Esophagus squamous epithelium (tissue), 5 donors: ENCODE measurements around the gene ATP5IF1. TPM values are rescaled to one million over a fixed set of nuclear protein-coding genes. Genes with fewer than 3 reads are reported as not detected.

Experiments
- DNase-seq: peaks from one replicate; lab custom pipeline; 2025; lab: John Stamatoyannopoulos, UW
- H3K27ac ChIP-seq, 4 donors: fragments of 200-600 bp; sonication (generic); one replicate each; pipeline ENCODE4 v1.5.1; 2016 to 2019; ENCODE audit warnings: mild to moderate bottlenecking in 1 of 4
- H3K27me3 ChIP-seq, 4 donors: fragments of 200-600 bp; sonication (generic); 1 replicate in 3 of 4; 2 replicates in 1 of 4; pipeline versions ENCODE4 v1.5.1 to v1.6.0; 2017 to 2021; ENCODE audit warnings: antibody characterized with exemption in 1 of 4
- H3K36me3 ChIP-seq, 3 donors: fragments of 200-600 bp; sonication (generic); one replicate each; pipeline ENCODE4 v1.5.1; 2016 to 2019
- H3K4me1 ChIP-seq, 3 donors: fragments of 200-600 bp; sonication (generic); one replicate each; pipeline ENCODE4 v1.5.1; 2017 to 2019
- H3K4me3 ChIP-seq, 4 donors: fragments of 200-600 bp; sonication (generic); 1 replicate in 3 of 4; 2 replicates in 1 of 4; pipeline ENCODE4 v1.5.1; 2016 to 2019; ENCODE audit warnings: mild to moderate bottlenecking in 2 of 4, moderate library complexity in 1 of 4
- H3K9me3 ChIP-seq, 3 donors: fragments of 200-600 bp; sonication (generic); one replicate each; pipeline ENCODE4 v1.5.1; 2016 to 2019
- CTCF ChIP-seq, 6 experiments: fragments of 450-650 bp in 4 of 6; fragments of 200-600 bp in 2 of 6; sonication (generic) in 2 of 6; IDR thresholded peaks; one replicate each; pipeline ENCODE4 v1.5.1; 2016 to 2019; ENCODE audit warnings: antibody characterized with exemption in 6 of 6, mild to moderate bottlenecking in 4 of 6, moderate library complexity in 4 of 6
- POLR2A ChIP-seq, 4 donors: fragments of 450-650 bp; IDR thresholded peaks; one replicate each; pipeline ENCODE4 v1.6.1; 2017; ENCODE audit warnings: antibody characterized with exemption in 4 of 4, mild to moderate bottlenecking in 4 of 4, moderate library complexity in 3 of 4
- WGBS, 2 donors: methylation state at CpG; one replicate each; pipeline ENCODE4 v1.1.5; 2018; 5-methylcytosine and 5-hydroxymethylcytosine counted together
- intact Hi-C: fragments of 100-400 bp; cut with DNase I; formaldehyde crosslinking; loops from one replicate; pipeline ENCODE4 v1.15.0; 2022
- total RNA-seq, 4 donors: library from RNA; depleted of rRNA; stranded (reverse); fragments of >200 nt; gene quantifications; one replicate each; pipeline ENCODE4 v1.1.0, GENCODE V29; 2016
- donor health status: DM: yes; HTN: yes; CAD: no.

ATP5IF1 gene
- total RNA-seq, 4 donors from 2014 or later = 142 to 284 (median 180) TPM

- H3K4me3 ChIP-seq = peak overlapping the region; percentile 83 to 98 (median 92)
Measured at GRCh38 chr1:28260803-28261174, 24.9 kb downstream of the ATP5IF1 start.

DNA sequence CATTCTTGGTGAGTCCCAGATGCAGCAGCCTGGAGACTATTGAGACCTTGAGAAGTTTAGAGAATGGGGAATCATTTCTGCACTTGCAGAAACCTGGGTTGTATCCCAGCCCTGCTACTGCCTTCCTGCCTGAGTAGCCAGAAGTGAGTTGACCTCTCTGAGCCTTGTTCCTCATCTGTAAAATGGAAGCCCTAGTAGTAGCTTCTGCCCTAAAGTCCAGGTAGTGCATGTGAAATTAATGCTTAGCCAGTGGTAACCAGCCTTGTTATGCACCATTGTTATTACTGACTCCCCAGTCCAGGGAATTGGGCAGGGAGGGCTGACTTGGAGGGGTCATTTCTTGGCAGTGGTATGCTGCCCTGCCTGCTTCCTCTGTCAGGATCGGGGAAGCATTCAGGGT lies 29.0 kb downstream of the ATP5IF1 start:
- H3K9me3 ChIP-seq = no peaks in the 10 kb centered on the region
- H3K27me3 ChIP-seq = no peaks in the 10 kb centered on the region
- intact Hi-C loops = no loop called here
- peaks cover 6 to 38% (median 9%) of the 10 kb centered on the region in 3 donors for H3K4me1 ChIP-seq
- WGBS, 2 donors = 80% methylated on average over 1 of the region's 1 CpG; no CpG with 5 or more reads in 1 of the 2 donors
- no peak overlapping the region for H3K27ac ChIP-seq
- peaks cover 0 to 14% (median 0%) of the 10 kb centered on the region in 3 donors for H3K36me3 ChIP-seq
- H3K4me3 ChIP-seq = no peak overlapping the region
- no peak for DNase-seq
- TF ChIP-seq POLR2A (IDR thresholded peaks at IDR 0.05) (no peak), CTCF (IDR thresholded peaks at IDR 0.05) (no peak)

More at GRCh38 chr1:28260803-28261174, 24.9 kb downstream of the ATP5IF1 start:
- no peak for DNase-seq
- 45 to 47% methylated on average over 7 of the region's 7 CpGs for WGBS, 2 donors
- H3K27me3 ChIP-seq = no peaks in the 10 kb centered on the region
- no peaks in the 10 kb centered on the region for H3K9me3 ChIP-seq
- H3K4me1 ChIP-seq = peaks cover 12 to 48% (median 17%) of the 10 kb centered on the region in 3 donors
- TF ChIP-seq POLR2A (IDR thresholded peaks at IDR 0.05) (no peak), CTCF (IDR thresholded peaks at IDR 0.05) (no peak)
- peak overlapping the region in 3 of 4 donors; percentile 92 to 95 (median 93) for H3K27ac ChIP-seq
- H3K36me3 ChIP-seq = no peaks in the 10 kb centered on the region
- intact Hi-C loops = no loop called here

DNA sequence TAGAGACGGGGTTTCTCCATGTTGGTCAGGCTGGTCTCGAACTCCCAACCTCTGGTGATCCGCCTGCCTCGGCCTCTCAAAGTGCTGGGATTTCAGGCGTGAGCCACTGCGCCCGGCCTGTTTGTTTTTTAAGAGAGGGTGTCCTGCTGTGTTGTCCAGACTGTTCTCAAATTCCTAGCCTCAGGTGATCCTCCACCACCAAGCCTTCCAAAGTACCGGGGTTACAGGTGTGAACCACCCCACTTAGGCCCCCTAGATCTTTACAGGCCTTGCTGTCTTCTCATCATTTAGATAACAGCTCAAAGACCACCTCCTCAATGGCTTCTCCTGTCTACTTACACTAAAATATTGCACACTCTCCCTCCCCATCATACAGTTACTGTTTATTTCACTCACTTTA lies 29.7 kb downstream of the ATP5IF1 start:
- no peaks in the 10 kb centered on the region for H3K27me3 ChIP-seq
- WGBS, 2 donors = 85 to 87% methylated on average over 8 of the region's 8 CpGs
- H3K27ac ChIP-seq = no peak overlapping the region
- H3K4me3 ChIP-seq = no peak overlapping the region
- no peak for DNase-seq
- intact Hi-C loops = no loop called here
- peaks cover 0 to 21% (median 0%) of the 10 kb centered on the region in 3 donors for H3K36me3 ChIP-seq
- no peaks in the 10 kb centered on the region for H3K9me3 ChIP-seq
- TF ChIP-seq POLR2A (IDR thresholded peaks at IDR 0.05) = no peak
- TF ChIP-seq CTCF (IDR thresholded peaks at IDR 0.05) = no peak
- peaks cover 5 to 34% (median 9%) of the 10 kb centered on the region in 3 donors for H3K4me1 ChIP-seq

- Histone ChIP-seq H3K27me3 (no peaks in the 10 kb centered on the region), H3K4me3 (no peak overlapping the region), H3K36me3 (peaks cover 0 to 34% (median under 1%) of the 10 kb centered on the region in 3 donors), H3K9me3 (no peaks in the 10 kb centered on the region), H3K27ac (no peak overlapping the region), H3K4me1 (peaks cover 0 to 20% (median 0%) of the 10 kb centered on the region in 3 donors)
- TF ChIP-seq POLR2A (IDR thresholded peaks at IDR 0.05) (no peak), CTCF (IDR thresholded peaks at IDR 0.05) (no peak)
- intact Hi-C loops = no loop called here
- no peak for DNase-seq
- 76 to 94% methylated on average over 2 to 4 of the region's 5 CpGs for WGBS, 2 donors
Measured at GRCh38 chr1:28266920-28267322, 31.0 kb downstream of the ATP5IF1 start.

DNA sequence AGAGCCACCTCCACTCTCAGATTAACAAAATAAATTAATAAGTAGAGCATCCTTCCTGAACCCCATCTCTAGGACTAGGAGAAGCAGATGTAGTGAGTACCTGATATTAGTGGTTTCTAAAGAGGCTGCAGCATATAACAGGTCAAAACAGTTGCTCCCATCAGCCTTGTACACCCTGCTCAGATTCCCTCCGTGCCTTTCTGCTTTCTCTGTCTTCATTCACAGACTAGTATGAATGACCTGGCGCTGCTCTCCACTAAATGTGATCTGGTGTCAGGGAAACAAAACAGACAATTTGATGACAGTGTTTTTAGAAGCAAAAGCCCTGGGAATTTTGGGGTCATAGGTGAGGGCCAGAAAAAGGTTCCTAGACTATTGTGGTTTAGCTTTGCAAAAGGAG lies 31.7 kb downstream of the ATP5IF1 start:
- Histone ChIP-seq H3K36me3 (peaks cover 5 to 41% (median 7%) of the 10 kb centered on the region in 3 donors), H3K27me3 (no peaks in the 10 kb centered on the region), H3K27ac (no peak overlapping the region), H3K4me3 (no peak overlapping the region), H3K4me1 (peaks cover 0 to 15% (median 0%) of the 10 kb centered on the region in 3 donors), H3K9me3 (no peaks in the 10 kb centered on the region)
- intact Hi-C loops = no loop called here
- TF ChIP-seq POLR2A (IDR thresholded peaks at IDR 0.05) (no peak), CTCF (IDR thresholded peaks at IDR 0.05) (no peak)
- 73 to 75% methylated on average over 2 of the region's 2 CpGs for WGBS, 2 donors
- no peak for DNase-seq
